Measurements from ENCODE around the gene PDGFD. TPM values are rescaled to one million over a fixed set of nuclear protein-coding genes. Genes with fewer than 3 reads are reported as not detected.

PDGFD gene
- polyA plus RNA-seq, 1 of the 3 experiments (the other 2 are of a cell fraction): 4.8 TPM

DNA sequence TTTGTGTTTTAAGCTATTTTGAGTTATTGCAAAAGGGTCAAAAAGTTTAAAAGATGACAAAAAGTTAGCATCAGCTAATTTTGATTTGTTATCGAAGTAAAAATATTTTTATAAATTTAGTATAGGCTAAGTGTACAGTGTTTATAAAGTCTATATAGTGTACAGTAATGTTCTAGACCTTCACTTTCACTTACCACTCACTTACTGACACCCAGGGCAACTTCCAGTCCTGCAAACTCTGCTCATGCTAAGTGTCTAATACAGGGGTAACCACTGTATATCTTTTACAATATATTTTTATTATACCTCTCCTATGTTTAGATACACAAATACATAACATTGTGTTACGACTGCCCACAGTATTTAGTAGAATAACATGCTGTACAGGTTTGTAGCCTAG, 59.7 kb downstream of the PDGFD start:
- CTCF ChIA-PET: interaction anchor here (0.9 to 1.1 kb wide), 2 partner anchors 22 to 422 kb away, joined by 3 to 4 read pairs; no protein-coding TSS in a partner anchor
- H3K9me2 ChIP-seq: no peaks in the 10 kb centered on the region
- no peak overlapping the region for H3K4me2 ChIP-seq
- 95% methylated on average over 2 of the region's 2 CpGs for WGBS (ENCODE audit: low lambda C conversion rate)
- H3K9me3 ChIP-seq: no peaks in the 10 kb centered on the region
- 0 out of 2 replicates have a peak overlapping the region, but pooled peaks have one; percentile 41 for H2AFZ ChIP-seq (ENCODE audit: low read depth)
- POLR2A ChIA-PET: interaction anchor here (0.7 kb wide), 1 partner anchor 30 kb away, joined by 3 read pairs; no protein-coding TSS in a partner anchor
- no peaks in the 10 kb centered on the region for H4K20me1 ChIP-seq (ENCODE audit: insufficient read depth)
- no peaks in the 10 kb centered on the region for H3K79me2 ChIP-seq (ENCODE audit: insufficient read depth)
- H3K4me1 ChIP-seq (ENCODE audit: control insufficient read depth in 1 of 2, insufficient read depth in 2 of 2, low read depth in 1 of 2, low read length in 1 of 2): peaks cover 0 to 4% of the 10 kb centered on the region in 2 experiments; a peak in 2 of 4 replicates
- no peak for TF ChIP-seq RXRA (IDR thresholded peaks at IDR 0.05; ENCODE audit: borderline replicate concordance, low read depth)
- TF ChIP-seq NRF1 (IDR thresholded peaks at IDR 0.05; ENCODE audit: low read depth, low read length): no peak
- TF ChIP-seq NFIC (IDR thresholded peaks at IDR 0.05; ENCODE audit: borderline replicate concordance): no peak
- TF ChIP-seq RAD21 (IDR thresholded peaks at IDR 0.05; ENCODE audit: low read length): no peak
- no peak for TF ChIP-seq FOXJ3 (CRISPR knock-in tag; IDR thresholded peaks at IDR 0.05)
- H3K36me3 ChIP-seq (replicated peaks in 1 of 2; ENCODE audit: control insufficient read depth in 1 of 2, insufficient read depth in 2 of 2, low read length in 1 of 2): no peaks in the 10 kb centered on the region
- H3K4me3 ChIP-seq (ENCODE audit: low read depth in 2 of 2, low read length in 1 of 2): no peak overlapping the region
- H3K9ac ChIP-seq: no peak overlapping the region
- no peak for DNase-seq
- H3F3A ChIP-seq (replicated peaks; ENCODE audit: insufficient read depth): no peaks in the 10 kb centered on the region
- H3K27ac ChIP-seq (ENCODE audit: low read depth in 2 of 2, low read length in 1 of 2): no peak overlapping the region
- H3K27me3 ChIP-seq (ENCODE audit: insufficient read depth): no peaks in the 10 kb centered on the region

GRCh38 chr11:104098555-104098954, 65.4 kb downstream of the PDGFD start:
- Histone ChIP-seq H3K27me3 (ENCODE audit: insufficient read depth) (no peaks in the 10 kb centered on the region), H3K4me3 (ENCODE audit: low read depth in 2 of 2, low read length in 1 of 2) (no peak overlapping the region), H3K79me2 (ENCODE audit: insufficient read depth) (no peaks in the 10 kb centered on the region), H3K4me2 (no peak overlapping the region), H3K9me2 (no peaks in the 10 kb centered on the region), H3K9me3 (no peaks in the 10 kb centered on the region), H2AFZ (ENCODE audit: low read depth) (no peak overlapping the region), H3K9ac (no peak overlapping the region), H3F3A (replicated peaks; ENCODE audit: insufficient read depth) (no peaks in the 10 kb centered on the region), H3K36me3 (replicated peaks in 1 of 2; ENCODE audit: control insufficient read depth in 1 of 2, insufficient read depth in 2 of 2, low read length in 1 of 2) (no peaks in the 10 kb centered on the region), H3K27ac (ENCODE audit: low read depth in 2 of 2, low read length in 1 of 2) (no peak overlapping the region), H4K20me1 (ENCODE audit: insufficient read depth) (no peaks in the 10 kb centered on the region), H3K4me1 (ENCODE audit: control insufficient read depth in 1 of 2, insufficient read depth in 2 of 2, low read depth in 1 of 2, low read length in 1 of 2) (no peaks in the 10 kb centered on the region)
- WGBS (ENCODE audit: low lambda C conversion rate): 23% methylated on average over 3 of the region's 3 CpGs
- CTCF ChIA-PET: no interaction called here
- no peak for DNase-seq
- TF ChIP-seq MXI1 (IDR thresholded peaks at IDR 0.05; ENCODE audit: low read depth, low read length): no peak
- no peak for TF ChIP-seq CTCF (IDR thresholded peaks at IDR 0.05)
- TF ChIP-seq FOXJ3 (CRISPR knock-in tag; IDR thresholded peaks at IDR 0.05): no peak
- no peak for TF ChIP-seq TEAD4 (IDR thresholded peaks at IDR 0.05; ENCODE audit: borderline replicate concordance, insufficient read depth)
- TF ChIP-seq FOSL2 (IDR thresholded peaks at IDR 0.05; ENCODE audit: borderline replicate concordance, low read depth): no peak
- no peak for TF ChIP-seq TCF12 (IDR thresholded peaks at IDR 0.05)
- TF ChIP-seq, protein P1, sequence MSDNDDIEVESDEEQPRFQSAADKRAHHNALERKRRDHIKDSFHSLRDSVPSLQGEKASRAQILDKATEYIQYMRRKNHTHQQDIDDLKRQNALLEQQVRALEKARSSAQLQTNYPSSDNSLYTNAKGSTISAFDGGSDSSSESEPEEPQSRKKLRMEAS (IDR thresholded peaks at IDR 0.05; ENCODE audit: low read depth): no peak
- no peak for TF ChIP-seq REST (IDR thresholded peaks at IDR 0.05; ENCODE audit: low read depth, low read length)
- POLR2A ChIA-PET: no interaction called here
